GM19372 (cell line): ENCODE measurements around the gene IL12A.
A peak's percentile ranks its signal among the peaks of the same experiment; 100 is the strongest.

Experiments
- ATAC-seq: cut with Tn5 transposase; IDR thresholded peaks from one replicate; pipeline ENCODE4 v1.9.1; 2021; ENCODE audit warnings: mild to moderate bottlenecking, low read depth, moderate library complexity; ENCODE audit not compliant: unreplicated experiment

The IL12A gene

GRCh38 chr3:160023476-160023875 is 34.8 kb downstream of the IL12A start:
- ATAC-seq = no peak

GRCh38 chr3:160027541-160028195 is 39.0 kb downstream of the IL12A start:
- peak; percentile 79 for ATAC-seq

- no peak for ATAC-seq
Observed at GRCh38 chr3:160035757-160036156, 47.1 kb downstream of the IL12A start.

- peak; percentile 68 for ATAC-seq
Observed at GRCh38 chr3:160038862-160039562, 50.4 kb downstream of the IL12A start.

- ATAC-seq = no peak
Observed at GRCh38 chr3:160040181-160040580, 51.5 kb downstream of the IL12A start.

- ATAC-seq = no peak
Observed at GRCh38 chr3:160041465-160041864, 52.8 kb downstream of the IL12A start.

- ATAC-seq = no peak
Observed at GRCh38 chr3:160044121-160044520, 55.5 kb downstream of the IL12A start.
